Lung (tissue), 12 donors: ENCODE results near the gene MDC1. TPM values are rescaled to one million over a fixed set of nuclear protein-coding genes. Genes with fewer than 3 reads are reported as not detected.

Experiments used
- ATAC-seq: fragments of 200-7000 bp; cut with Tn5 transposase; one replicate; pipeline ENCODE4 v1.9.1; 2020; ENCODE audit warnings: moderate number of reproducible peaks; ENCODE audit not compliant: insufficient read depth, low FRiP score
- DNase-seq, 3 donors: peaks; one replicate each; pipeline ENCODE4 v3.0.0-alpha.2; 2013 to 2017
- H3K27ac ChIP-seq, 2 donors: one replicate each; pipeline ENCODE4 v1.5.1; 2013; ENCODE audit warnings: mild to moderate bottlenecking in 2 of 2, moderate library complexity in 2 of 2, control low read depth in 1 of 2, inconsistent platforms in 1 of 2, low read depth in 1 of 2, low read length in 1 of 2
- H3K27me3 ChIP-seq, 3 donors: one replicate each; pipeline ENCODE4 v1.5.1; 2013; ENCODE audit warnings: low read length in 2 of 3; ENCODE audit not compliant: control insufficient read depth in 3 of 3, insufficient read depth in 3 of 3
- H3K36me3 ChIP-seq, 4 donors: one replicate each; pipeline ENCODE4 v1.5.1; 2013; ENCODE audit warnings: low read length in 4 of 4, mild to moderate bottlenecking in 1 of 4, moderate library complexity in 1 of 4; ENCODE audit not compliant: control insufficient read depth in 4 of 4, insufficient read depth in 4 of 4
- H3K4me1 ChIP-seq, 5 donors: one replicate each; pipeline ENCODE4 v1.5.1; 2013; ENCODE audit warnings: low read length in 5 of 5, mild to moderate bottlenecking in 2 of 5, moderate library complexity in 1 of 5; ENCODE audit not compliant: control insufficient read depth in 5 of 5, insufficient read depth in 5 of 5
- H3K4me3 ChIP-seq: one replicate; pipeline ENCODE4 v1.5.1; 2013; ENCODE audit warnings: mild to moderate bottlenecking, control low read depth, moderate library complexity
- H3K9ac ChIP-seq, 2 donors: one replicate each; pipeline ENCODE4 v1.5.1; 2013; ENCODE audit warnings: low read length in 2 of 2, control low read depth in 1 of 2; ENCODE audit not compliant: insufficient read depth in 1 of 2
- H3K9me3 ChIP-seq, 4 donors: one replicate each; pipeline ENCODE4 v1.5.1; 2013; ENCODE audit warnings: low read length in 3 of 4, mild to moderate bottlenecking in 1 of 4, moderate library complexity in 1 of 4; ENCODE audit not compliant: control insufficient read depth in 4 of 4, insufficient read depth in 3 of 4
- CTCF ChIP-seq: IDR thresholded peaks from 2 replicates; pipeline ENCODE4 v1.5.1; 2012; ENCODE audit warnings: mild to moderate bottlenecking; ENCODE audit errors: control extremely low read depth, extremely low read depth
- WGBS, 2 donors: extraction: QIAGEN DNeasy Blood & Tissue Kit; methylation state at CpG; one replicate each; pipeline ENCODE4 v1.1.7; 2013; 5-methylcytosine and 5-hydroxymethylcytosine counted together
- polyA plus RNA-seq, 2 donors: library from polyadenylated mRNA; stranded (reverse); fragments of 200-250 nt; gene quantifications; one replicate each; pipeline ENCODE4 v1.2.1, GENCODE V29; 2013
- total RNA-seq, 2 donors: library from RNA; depleted of rRNA in 1 of 2; stranded (reverse); fragments of >200 nt in 1 of 2; gene quantifications; one replicate each; pipeline ENCODE4 v1.2.1, GENCODE V29; 2014 to 2021
- donor health status: control.
- donor health status: control.
- donor health status: Bipolar disorder and iron deficiency.
- donor health status: healthy.
- donor health status: DM: yes; HTN: yes; CAD: no.

Gene MDC1
- total and polyA plus RNA-seq, 4 donors = 9.9 to 34.0 (median 12.4) TPM

DNA sequence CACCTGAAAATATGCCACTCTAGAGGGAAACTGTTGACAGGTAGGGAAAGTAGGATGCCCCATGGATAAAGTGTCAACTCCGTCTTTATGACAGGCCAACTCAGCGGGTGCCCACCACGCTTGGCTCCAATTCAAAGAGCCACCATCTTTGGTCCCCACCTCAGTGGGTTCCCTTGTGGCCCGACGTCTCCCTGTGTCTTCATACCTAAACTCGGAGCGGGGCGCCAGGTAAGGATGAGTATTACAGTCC lies 277 bp downstream of the MDC1 start:
- Histone ChIP-seq H3K4me1 (peaks cover 0 to 21% (median 4%) of the 10 kb centered on the region in 5 donors), H3K27ac (peak overlapping the region; percentile 85 to 95), H3K9me3 (no peaks in the 10 kb centered on the region), H3K27me3 (no peaks in the 10 kb centered on the region), H3K4me3 (peak overlapping the region; percentile 51), H3K36me3 (peaks cover 14 to 31% (median 21%) of the 10 kb centered on the region in 4 donors), H3K9ac (peak overlapping the region; percentile 50 to 72)
- TF ChIP-seq CTCF = no peak
- ATAC-seq (no peak), DNase-seq (no peak)
- WGBS, 2 donors = 1 to 2% methylated on average over 8 of the region's 8 CpGs

DNA sequence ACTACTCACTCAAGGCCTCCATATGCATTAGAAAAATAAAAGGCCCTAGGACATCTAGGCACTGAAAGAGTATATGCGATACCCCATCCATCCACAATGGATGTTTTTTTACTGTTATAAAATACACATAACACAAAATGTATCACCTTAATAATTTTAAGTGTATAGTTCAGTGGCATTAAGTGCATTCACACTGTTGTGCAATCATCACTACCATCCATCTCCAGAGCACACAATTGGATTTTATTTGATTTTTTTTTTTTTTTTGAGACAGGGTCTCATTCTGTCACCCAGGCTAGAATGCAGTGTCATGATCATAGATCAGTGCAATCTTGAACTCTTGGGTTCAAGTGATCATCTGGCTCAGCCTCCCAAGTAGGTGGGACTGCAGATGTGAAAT lies 2.8 kb downstream of the MDC1 start:
- Histone ChIP-seq H3K9me3 (no peaks in the 10 kb centered on the region), H3K27ac (no peak overlapping the region), H3K4me3 (no peak overlapping the region), H3K9ac (no peak overlapping the region), H3K27me3 (no peaks in the 10 kb centered on the region), H3K36me3 (peaks cover 24 to 41% (median 29%) of the 10 kb centered on the region in 4 donors), H3K4me1 (peaks cover 0 to 16% (median 4%) of the 10 kb centered on the region in 5 donors)
- no peak for ATAC-seq
- WGBS, 2 donors = 94 to 95% methylated on average over 1 of the region's 1 CpG
- DNase-seq = no peak
- no peak for TF ChIP-seq CTCF

DNA sequence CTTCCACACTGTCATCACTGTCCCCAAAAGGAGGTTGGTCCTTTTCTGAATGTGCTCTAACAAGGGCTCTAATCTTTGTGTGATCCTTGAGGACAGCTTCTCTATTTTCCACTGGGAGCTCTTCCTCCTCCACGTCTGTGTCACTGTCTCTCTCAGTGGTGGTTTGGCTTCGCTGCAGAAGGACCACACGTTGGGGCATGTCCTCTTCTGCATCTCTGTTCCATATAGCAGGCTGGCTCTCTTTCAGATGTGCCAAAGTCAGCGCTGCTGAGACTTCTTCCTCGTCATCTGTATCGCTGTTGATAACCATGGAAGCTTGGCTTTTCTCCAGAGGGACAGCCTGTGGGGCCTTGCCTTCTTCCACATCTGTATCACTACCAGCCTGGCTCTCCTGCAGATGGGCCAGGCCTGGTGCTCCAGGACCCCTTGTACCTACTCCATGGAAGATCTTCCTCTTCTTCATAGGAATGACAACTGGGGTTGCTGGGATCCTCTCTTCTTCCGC lies 4.6 kb downstream of the MDC1 start:
- Histone ChIP-seq H3K27ac (no peak overlapping the region), H3K9ac (no peak overlapping the region), H3K9me3 (no peaks in the 10 kb centered on the region), H3K36me3 (peaks cover 27 to 48% (median 30%) of the 10 kb centered on the region in 4 donors), H3K27me3 (no peaks in the 10 kb centered on the region), H3K4me3 (no peak overlapping the region), H3K4me1 (peaks cover 0 to 8% (median 0%) of the 10 kb centered on the region in 5 donors)
- no peak for TF ChIP-seq CTCF
- ATAC-seq (no peak), DNase-seq (no peak)
- WGBS, 2 donors = 86% methylated on average over 7 of the region's 7 CpGs

- no peak for ATAC-seq
- 72 to 93% methylated on average over 1 of the region's 1 CpG for WGBS, 2 donors
- no peak for DNase-seq
These were observed 5.2 kb downstream of the MDC1 start for GRCh38 chr6:30711758-30712380.

More at GRCh38 chr6:30711758-30712380, 5.2 kb downstream of the MDC1 start:
- H3K27ac ChIP-seq = no peak overlapping the region
- H3K27me3 ChIP-seq = no peaks in the 10 kb centered on the region
- H3K4me3 ChIP-seq = no peak overlapping the region
- H3K9me3 ChIP-seq = no peaks in the 10 kb centered on the region
- no peak overlapping the region for H3K9ac ChIP-seq
- TF ChIP-seq CTCF = no peak
- H3K4me1 ChIP-seq = peaks cover 0 to 7% (median 0%) of the 10 kb centered on the region in 5 donors
- peaks cover 27 to 52% (median 33%) of the 10 kb centered on the region in 4 donors for H3K36me3 ChIP-seq
